ENCODE measurements around the gene ING5.

The ING5 gene

DNA sequence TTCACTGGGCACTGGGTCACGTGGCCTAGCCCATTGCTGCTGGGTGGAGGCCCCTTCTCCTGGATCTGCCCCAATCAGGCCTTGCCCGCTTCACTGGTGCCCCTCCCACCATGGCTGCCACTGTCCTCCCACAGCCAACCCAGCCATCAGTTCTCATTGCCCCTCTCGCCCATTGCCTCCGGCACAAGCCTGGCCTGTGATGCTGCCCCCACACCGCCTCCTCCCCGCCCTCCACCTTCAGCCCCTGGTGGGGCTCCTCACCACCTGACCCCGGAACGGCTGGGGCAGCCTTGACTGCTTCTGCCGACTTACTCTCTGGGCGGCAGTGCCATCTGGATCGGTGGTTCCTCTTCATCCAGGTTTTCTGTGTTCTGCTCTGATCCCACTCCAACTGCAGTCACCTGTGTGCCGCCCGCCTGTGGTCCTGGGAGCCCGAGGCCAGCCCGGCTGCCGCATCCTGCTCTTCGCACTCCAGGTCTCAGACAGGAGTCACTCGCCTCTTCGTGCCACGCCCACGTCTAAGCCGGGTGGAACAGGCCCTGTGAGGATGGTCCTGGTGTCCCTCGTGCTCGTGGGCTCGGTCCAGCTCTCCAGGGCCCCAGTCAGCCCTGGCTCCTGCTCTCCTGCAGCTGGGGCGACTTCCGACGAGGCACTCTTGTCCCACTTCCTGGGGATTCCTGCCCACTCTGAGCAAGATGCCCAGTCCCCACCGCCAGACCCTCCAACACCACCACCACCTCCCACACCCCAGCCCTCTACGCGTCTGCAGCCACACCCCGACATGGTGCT is 46.8 kb downstream of the ING5 start:
- TF ChIP-seq CTCF (IDR thresholded peaks at IDR 0.05; ENCODE audit: insufficient read depth, low read length, poor library complexity, severe bottlenecking): no peak
- Histone ChIP-seq H3K27me3 (replicated peaks; ENCODE audit: control insufficient read depth, insufficient read depth, low read length) (no peaks in the 10 kb centered on the region), H3K36me3 (ENCODE audit: control insufficient read depth, insufficient read depth, low read length) (peaks cover 22% of the 10 kb centered on the region), H3K4me3 (replicated peaks; ENCODE audit: low read depth, low read length) (no peak overlapping the region)
- DNase-seq (ENCODE audit: extremely low read depth, insufficient read length): no peak

- peaks cover 15% of the 10 kb centered on the region for H3K36me3 ChIP-seq (ENCODE audit: control insufficient read depth, insufficient read depth, low read length)
- no peaks in the 10 kb centered on the region for H3K27me3 ChIP-seq (replicated peaks; ENCODE audit: control insufficient read depth, insufficient read depth, low read length)
- no peak for DNase-seq (ENCODE audit: extremely low read depth, insufficient read length)
- no peak overlapping the region for H3K4me3 ChIP-seq (replicated peaks; ENCODE audit: low read depth, low read length)
- TF ChIP-seq CTCF (IDR thresholded peaks at IDR 0.05; ENCODE audit: insufficient read depth, low read length, poor library complexity, severe bottlenecking): no peak
These were observed 48.4 kb downstream of the ING5 start for GRCh38 chr2:241750076-241750840.

DNA sequence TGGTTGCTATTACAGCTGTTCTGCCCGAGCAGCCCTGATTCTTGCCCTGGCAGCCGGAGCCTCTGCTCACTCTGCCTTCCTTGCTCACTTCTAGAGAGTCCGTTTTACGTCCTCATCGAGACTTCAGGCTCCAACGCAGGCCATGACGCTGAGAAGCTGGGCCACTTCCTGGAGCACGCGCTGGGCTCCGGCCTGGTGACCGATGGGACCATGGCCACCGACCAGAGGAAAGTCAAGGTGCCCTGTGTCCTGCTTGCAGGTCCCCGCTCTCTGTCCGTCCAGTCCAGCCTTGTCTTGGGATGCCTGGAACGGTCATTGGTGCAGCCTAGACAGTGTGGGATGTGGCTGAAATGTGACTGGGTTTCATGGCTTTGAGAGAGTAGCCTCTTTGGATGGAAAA is 49.3 kb downstream of the ING5 start:
- Histone ChIP-seq H3K27me3 (replicated peaks; ENCODE audit: control insufficient read depth, insufficient read depth, low read length) (no peaks in the 10 kb centered on the region), H3K4me3 (replicated peaks; ENCODE audit: low read depth, low read length) (no peak overlapping the region), H3K36me3 (ENCODE audit: control insufficient read depth, insufficient read depth, low read length) (peaks cover 15% of the 10 kb centered on the region)
- no peak for TF ChIP-seq CTCF (IDR thresholded peaks at IDR 0.05; ENCODE audit: insufficient read depth, low read length, poor library complexity, severe bottlenecking)
- DNase-seq (ENCODE audit: extremely low read depth, insufficient read length): no peak

GRCh38 chr2:241751776-241752175 is 49.9 kb downstream of the ING5 start:
- Histone ChIP-seq H3K27me3 (replicated peaks; ENCODE audit: control insufficient read depth, insufficient read depth, low read length) (no peaks in the 10 kb centered on the region), H3K4me3 (replicated peaks; ENCODE audit: low read depth, low read length) (no peak overlapping the region), H3K36me3 (ENCODE audit: control insufficient read depth, insufficient read depth, low read length) (peaks cover 15% of the 10 kb centered on the region)
- no peak for DNase-seq (ENCODE audit: extremely low read depth, insufficient read length)
- no peak for TF ChIP-seq CTCF (IDR thresholded peaks at IDR 0.05; ENCODE audit: insufficient read depth, low read length, poor library complexity, severe bottlenecking)

GRCh38 chr2:241752253-241752652 is 50.4 kb downstream of the ING5 start:
- no peak for DNase-seq (ENCODE audit: extremely low read depth, insufficient read length)
- no peak for TF ChIP-seq CTCF (IDR thresholded peaks at IDR 0.05; ENCODE audit: insufficient read depth, low read length, poor library complexity, severe bottlenecking)

More at GRCh38 chr2:241752253-241752652, 50.4 kb downstream of the ING5 start:
- H3K4me3 ChIP-seq (replicated peaks; ENCODE audit: low read depth, low read length): no peak overlapping the region
- H3K36me3 ChIP-seq (ENCODE audit: control insufficient read depth, insufficient read depth, low read length): peaks cover 15% of the 10 kb centered on the region
- no peaks in the 10 kb centered on the region for H3K27me3 ChIP-seq (replicated peaks; ENCODE audit: control insufficient read depth, insufficient read depth, low read length)

Measured in GM06990 (cell line).